GM04503 (cell line): ENCODE data around the gene PEMT.
"Not testable (repeated sequence)": the region's sequence is repeated elsewhere in the genome, so short reads cannot be mapped to it uniquely, and the experiment has no call there.

Experiments
- DNase-seq: peaks from one replicate; pipeline ENCODE4 v3.0.0-alpha.2; 2012; ENCODE audit warnings: low read depth

PEMT gene

DNA sequence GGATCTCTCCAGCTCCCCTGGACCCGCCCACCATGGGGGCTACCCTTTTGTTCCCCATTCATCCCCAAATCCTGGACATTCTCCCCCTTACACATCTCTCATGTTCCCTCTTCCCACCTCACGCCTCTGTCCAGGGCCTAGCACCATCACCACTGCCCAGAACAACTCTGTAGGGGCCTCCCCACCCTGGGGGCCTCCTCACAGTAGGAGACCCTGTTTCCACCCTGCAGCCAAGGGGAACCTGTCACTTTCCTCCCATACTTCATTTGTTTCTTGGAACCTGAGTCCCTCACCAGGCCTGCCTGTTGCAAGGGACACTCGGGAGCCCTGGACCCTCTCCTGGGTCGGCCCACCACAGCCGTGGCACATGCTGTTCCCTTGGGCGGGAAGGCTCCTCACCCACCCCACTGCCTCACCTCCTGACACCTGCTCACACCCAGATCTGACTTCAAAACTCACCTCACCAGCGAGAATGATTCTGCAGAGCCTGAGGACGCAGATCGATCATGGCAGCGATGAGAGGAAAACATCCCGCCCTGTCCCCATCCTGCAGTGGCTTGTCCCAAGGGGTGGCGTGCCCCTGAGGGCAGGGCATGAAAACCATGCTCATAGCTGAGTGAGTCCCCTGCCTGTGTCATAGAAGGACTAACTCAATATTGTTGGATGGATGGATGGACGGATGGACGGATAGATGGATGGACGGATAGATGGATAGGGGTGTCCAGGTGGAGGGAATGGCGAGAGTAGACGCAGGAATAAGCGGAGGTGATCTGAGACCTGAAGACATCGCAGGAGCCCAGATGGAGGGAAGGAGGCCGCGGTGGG, 88.6 kb downstream of the PEMT start:
- no peak for DNase-seq

DNA sequence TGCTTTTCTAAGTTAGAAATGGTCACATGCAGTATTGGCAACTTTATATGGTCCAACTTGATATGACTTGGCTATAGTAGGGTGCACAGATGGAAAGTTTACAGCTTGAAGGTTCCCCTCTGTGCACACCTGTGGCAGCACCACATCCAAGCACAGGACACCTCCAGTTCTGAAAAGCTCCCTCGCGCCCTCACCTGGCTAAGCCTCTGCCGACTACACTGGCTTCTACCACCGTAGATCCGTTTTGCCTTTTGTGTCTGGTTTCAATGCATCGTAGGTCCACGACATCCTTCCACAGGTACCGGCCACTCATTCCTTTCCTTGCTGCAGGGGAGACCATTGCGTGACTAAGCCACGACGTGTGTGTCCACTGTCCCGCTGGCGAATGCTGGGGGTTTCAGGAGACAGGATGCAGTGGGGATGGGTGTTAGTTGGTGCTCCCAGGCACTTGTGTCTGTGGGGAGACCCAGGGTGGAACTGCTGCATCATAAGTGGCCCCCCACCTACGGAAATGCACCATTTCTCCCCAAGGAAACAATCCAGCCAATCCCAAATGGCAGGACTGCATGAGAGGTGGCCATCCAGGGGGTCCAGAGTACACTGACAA, 90.4 kb downstream of the PEMT start:
- DNase-seq = no peak

DNA sequence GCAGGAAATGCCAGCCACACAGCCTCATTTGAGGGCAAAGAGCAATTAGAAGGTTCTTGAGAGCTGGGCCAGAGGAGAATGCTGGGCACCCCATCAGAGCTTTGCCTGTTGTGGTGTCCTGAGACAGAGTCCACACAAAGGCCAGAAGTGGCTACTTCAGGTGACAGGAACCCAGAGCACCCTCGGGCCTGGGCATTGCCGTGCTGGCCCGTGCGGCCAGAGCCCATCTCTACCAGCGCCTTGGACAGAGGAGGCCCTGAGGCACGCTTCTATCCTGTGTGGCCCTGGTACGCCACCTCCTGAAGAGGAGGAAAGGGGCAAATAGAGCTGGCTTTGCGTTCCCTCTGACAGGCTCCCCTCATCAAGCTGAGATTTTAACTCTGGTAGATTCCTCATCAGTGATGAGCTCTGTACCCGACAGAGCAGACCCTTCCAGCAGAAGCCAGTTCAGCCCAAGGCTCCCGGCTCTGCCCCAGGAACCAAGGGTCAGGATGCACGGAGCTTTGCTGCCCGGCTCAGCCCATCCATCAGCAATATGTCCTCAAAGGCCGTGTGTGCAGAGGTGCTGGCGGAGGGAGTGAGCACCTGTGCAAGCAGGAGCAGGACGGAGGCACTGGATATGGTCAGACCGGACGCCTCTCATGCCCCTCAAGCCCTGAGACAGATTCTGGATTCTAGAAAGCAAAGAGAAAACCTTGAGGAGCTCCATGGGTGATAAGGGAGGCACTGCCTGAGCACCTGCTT, 91.9 kb downstream of the PEMT start:
- no peak for DNase-seq

DNA sequence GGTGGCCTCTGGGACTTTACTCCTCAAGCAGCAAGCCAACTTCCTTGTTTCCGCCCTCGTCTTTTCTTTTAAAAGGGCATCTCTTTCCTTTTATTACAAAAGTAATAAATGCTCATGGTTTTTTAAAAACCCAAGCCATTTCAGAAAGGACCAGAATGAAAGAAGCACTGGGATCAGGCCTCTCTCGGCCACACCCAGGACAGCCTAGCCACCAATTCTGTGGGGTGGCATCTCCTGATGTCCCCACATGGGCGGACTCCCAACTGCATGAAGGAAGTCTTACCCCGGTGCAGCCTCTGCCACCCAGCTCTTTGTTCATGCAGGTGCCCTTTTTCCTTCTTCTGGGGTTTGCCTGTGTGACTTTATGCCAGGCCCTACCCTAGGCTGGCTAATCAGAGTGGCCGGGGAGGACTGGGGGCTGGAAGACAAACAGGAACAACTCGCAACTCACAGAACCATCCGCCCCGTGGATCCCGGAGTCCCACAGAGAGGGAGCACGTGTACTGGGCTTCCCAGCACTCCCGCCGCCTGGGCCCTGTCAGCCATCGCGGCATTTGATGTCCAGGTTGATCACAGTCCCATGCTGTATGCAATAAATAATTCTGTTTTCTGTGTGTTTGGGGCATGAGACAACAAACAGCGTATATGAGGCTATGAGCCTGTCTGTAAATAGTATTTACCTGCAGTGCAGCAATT, 92.8 kb downstream of the PEMT start:
- no peak for DNase-seq

- no peak for DNase-seq
Measured at GRCh38 chr17:17497845-17498520, 93.5 kb downstream of the PEMT start.

GRCh38 chr17:17497065-17497844, 94.3 kb downstream of the PEMT start:
- no peak for DNase-seq

DNA sequence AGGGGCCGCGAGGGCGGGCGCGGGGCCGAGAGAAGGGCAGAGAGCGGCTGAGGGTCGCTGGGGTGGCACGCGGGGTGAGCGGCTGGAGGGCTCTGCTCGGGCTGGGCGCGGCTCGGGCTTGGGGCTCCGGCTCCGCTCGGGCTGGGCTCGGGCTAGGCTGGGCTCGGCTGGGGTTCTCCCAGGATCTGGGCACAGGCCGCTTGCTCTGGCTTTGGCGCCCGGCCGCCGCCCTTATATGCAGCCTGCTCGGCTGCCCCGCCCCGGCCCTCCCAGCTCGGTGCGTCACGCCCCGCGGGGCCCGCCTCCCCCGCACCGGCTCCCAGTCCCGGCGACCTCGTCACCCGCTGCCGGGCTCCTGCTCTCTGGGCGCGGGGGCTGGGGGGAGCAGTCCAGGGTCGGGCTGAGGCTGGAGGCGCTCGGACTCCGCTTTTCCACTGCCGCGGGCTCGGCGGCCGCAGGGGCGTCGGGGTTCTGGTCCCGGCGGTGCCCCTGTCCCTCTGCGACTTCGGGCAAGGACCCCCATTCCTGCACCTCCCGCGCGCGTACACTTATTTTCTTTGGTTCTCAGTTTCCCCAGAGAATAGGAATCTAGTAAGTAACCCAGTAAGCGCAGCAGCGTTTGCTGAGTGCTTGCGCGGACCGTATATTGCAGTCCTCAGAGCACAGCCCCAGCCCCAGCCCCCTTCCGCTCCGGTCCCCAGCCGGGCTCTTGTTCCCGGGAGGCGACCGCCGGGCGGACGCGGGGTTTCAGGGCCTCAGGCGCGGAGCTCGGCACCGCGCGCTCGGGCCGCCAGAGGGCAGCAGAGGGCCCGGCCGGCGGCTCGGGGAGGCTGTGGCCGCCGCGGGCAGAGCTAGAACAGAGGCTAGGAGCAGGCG, 95.1 kb downstream of the PEMT start, which contains the start of gene RASD1:
RASD1 (minus strand) TSS at position 207 of the 876 bp plus-strand sequence. CDS start 214 bp downstream, outside the sequence.
- DNase-seq = no peak

GRCh38 chr17:17495536-17496188, 95.8 kb downstream of the PEMT start:
- DNase-seq = no peak

- DNase-seq = no peak
Measured at GRCh38 chr17:17494870-17495535, 96.5 kb downstream of the PEMT start.

GRCh38 chr17:17494499-17494869, 97.0 kb downstream of the PEMT start:
- DNase-seq = no peak

GRCh38 chr17:17493986-17494466, 97.5 kb downstream of the PEMT start:
- no peak for DNase-seq

DNA sequence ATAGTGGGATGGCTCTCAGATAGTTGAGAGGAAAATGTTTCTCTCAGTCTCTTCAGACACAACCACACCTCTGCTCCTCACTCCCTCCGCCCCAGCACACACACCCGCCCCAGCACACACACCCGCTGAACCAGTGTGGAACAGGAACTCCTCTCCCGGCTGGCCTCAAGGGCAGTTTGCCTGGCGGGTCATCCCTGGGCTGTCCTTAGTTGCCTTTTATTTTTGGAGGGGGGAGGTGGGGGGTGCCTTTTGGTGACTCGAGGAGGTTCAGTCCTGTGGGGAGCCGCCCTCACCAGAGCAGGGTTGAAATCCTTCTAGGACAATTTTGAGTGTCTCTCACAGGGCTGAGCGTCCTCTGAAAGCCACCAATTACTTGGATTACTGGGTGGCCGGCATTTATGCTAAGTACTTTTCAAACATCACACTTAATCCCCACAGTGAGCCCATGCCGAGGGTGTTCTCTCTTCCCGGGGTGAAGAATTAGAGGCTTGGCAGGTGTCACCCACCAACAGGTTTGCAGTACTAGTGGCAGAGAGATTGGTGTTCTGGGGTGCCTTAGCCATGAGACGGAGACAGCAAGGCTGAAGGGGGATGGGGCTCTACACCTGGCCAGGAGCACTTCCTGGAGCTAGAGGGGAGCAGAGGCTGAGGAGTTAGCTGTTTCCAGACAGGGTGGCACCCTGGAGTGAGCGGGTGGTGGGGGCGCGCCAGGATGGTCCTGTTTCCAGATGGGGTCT, 98.1 kb downstream of the PEMT start:
- DNase-seq = no peak

- no peak for DNase-seq
Measured at GRCh38 chr17:17492571-17492970, 98.9 kb downstream of the PEMT start.

DNA sequence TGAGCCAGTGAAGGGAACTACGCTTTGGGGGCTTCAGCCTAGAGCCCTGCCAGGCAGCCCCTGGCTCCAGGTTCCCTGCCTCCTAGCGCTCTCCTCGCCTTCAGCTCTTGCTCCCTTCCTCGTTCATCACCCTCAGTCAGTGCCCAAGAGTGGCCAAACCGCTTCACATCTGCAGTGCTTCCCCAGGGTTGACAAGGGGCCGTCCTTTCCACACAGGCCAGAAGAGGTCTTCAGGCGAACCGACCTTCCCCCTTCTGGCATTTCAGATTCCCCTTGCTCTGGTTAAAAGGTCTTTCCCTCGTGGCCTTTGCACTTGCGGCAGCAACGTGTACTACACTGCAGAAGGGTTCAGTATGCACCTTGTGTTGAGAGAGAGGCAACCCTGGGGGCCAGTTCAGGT, 99.4 kb downstream of the PEMT start:
- DNase-seq = no peak

GRCh38 chr17:17491546-17491988, 99.9 kb downstream of the PEMT start:
- DNase-seq = no peak

GRCh38 chr17:17491031-17491471, 100.5 kb downstream of the PEMT start:
- DNase-seq = no peak

DNA sequence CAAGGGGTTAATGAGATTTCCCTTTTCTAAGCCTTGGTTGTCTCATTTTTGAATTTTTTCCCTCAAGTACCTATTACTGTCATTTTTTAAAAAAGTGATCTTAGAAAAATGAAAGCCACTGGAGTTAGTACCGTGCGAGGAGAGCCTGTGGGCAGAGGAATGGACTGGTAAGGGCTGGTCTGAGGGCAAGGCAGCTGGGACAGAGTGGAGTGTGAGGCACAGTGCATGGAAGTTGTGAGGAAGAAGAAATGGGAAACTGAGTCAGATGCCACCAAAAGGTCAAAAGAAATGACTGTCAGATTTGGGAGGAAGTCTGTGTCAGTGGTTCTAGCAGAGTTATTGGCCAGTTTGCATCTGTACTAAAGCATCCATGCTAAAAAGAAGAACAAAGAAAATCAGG, 103.5 kb downstream of the PEMT start:
- DNase-seq = no peak

DNA sequence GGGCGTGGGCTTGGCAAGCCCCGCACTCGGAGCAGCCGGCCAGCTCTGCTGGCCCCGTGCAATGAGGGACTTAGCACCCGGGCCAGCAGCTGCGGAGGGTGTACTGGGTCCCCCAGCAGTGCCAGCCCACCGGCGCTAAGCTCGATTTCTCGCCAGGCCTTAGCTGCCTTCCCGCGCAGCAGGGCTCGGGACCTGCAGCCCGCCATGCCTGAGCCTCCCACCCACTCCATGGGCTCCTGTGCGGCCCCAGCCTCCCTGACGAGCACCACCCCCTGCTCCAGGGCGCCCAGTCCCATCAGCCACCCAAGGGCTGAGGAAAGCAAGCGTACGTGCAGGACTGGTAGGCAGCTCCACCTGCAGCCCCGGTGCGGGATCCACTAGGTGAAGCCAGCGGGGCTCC, 105.1 kb downstream of the PEMT start:
- DNase-seq = not testable (repeated sequence)
